HepG2 (cell line): ENCODE results near the gene VARS1. TPM values are rescaled to one million over a fixed set of nuclear protein-coding genes. Genes with fewer than 3 reads are reported as not detected.
A peak's percentile ranks its signal among the peaks of the same experiment; 100 is the strongest.

Source experiments
- HNF4G ChIP-seq, 2 experiments: sonication (generic) in 1 of 2; formaldehyde crosslinking in 1 of 2; IDR thresholded peaks; 2 replicates each; pipeline versions ENCODE4 v1.4.0 to v1.6.1; 2011 to 2020; ENCODE audit warnings: borderline replicate concordance in 2 of 2, low read depth in 2 of 2, mild to moderate bottlenecking in 2 of 2, low read length in 1 of 2, missing genetic modification reagents in 1 of 2, moderate library complexity in 1 of 2
- KDM4B ChIP-seq: sonication (generic); formaldehyde crosslinking; IDR thresholded peaks from 2 replicates; pipeline ENCODE4 v1.4.0; 2020; ENCODE audit warnings: missing genetic modification reagents
- MAZ ChIP-seq, 2 experiments: sonication (generic) in 1 of 2; formaldehyde crosslinking in 1 of 2; IDR thresholded peaks; 2 replicates each; pipeline versions ENCODE4 v1.5.0 to v1.6.1; 2012 to 2020; ENCODE audit warnings: low read depth in 2 of 2, mild to moderate bottlenecking in 2 of 2, borderline replicate concordance in 1 of 2, improper control_type of control experiment in 1 of 2, low read length in 1 of 2, missing genetic modification reagents in 1 of 2, moderate library complexity in 1 of 2
- RCOR2 ChIP-seq: IDR thresholded peaks from 2 replicates; pipeline ENCODE4 v1.6.1; 2016; ENCODE audit warnings: missing biosample characterization, missing genetic modification reagents
- SUZ12 ChIP-seq: fragments of 150-350 bp; IDR thresholded peaks from 2 replicates; pipeline ENCODE4 v1.6.1; 2014; ENCODE audit warnings: low read depth, low read length
- TBP ChIP-seq: sonication (generic); formaldehyde crosslinking; IDR thresholded peaks from 2 replicates; pipeline ENCODE4 v1.5.0; 2020; ENCODE audit warnings: missing genetic modification reagents
- TFE3 ChIP-seq: IDR thresholded peaks from 2 replicates; pipeline ENCODE4 v1.6.1; 2016
- ZEB1 ChIP-seq: IDR thresholded peaks from 2 replicates; pipeline ENCODE4 v1.6.1; 2012; ENCODE audit warnings: mild to moderate bottlenecking, low read depth, inconsistent platforms; ENCODE audit not compliant: insufficient replicate concordance
- ZNF646 ChIP-seq: sonication (generic); formaldehyde crosslinking; IDR thresholded peaks from 2 replicates; pipeline ENCODE4 v1.9.0; 2021; ENCODE audit warnings: mild to moderate bottlenecking, missing genetic modification reagents
- polyA plus RNA-seq, 8 experiments: library from polyadenylated mRNA; depleted of rRNA in 3 of 8; stranded (reverse) in 7 of 8; unstranded in 1 of 8; fragments of >200 nt; fragmentation: Illumina TruSeq in 4 of 8; extraction: Trizol in 4 of 8; gene quantifications; 2 replicates each; pipeline versions ENCODE4 v1.2.1 to v1.2.3, GENCODE V29; 2011 to 2016; ENCODE audit warnings: low read depth in 4 of 8, missing spikeins in 1 of 8, mixed read lengths in 1 of 8; ENCODE audit not compliant: insufficient read depth in 1 of 8
- total RNA-seq, 5 experiments: library from RNA; depleted of rRNA; stranded (reverse); fragments of >200 nt; fragmentation: Illumina TruSeq; extraction: Trizol; gene quantifications; 2 replicates each; pipeline ENCODE4 v1.2.3, GENCODE V29; 2016; ENCODE audit warnings: low read depth in 1 of 5

VARS1 gene
- total and polyA plus RNA-seq, 2 of the 13 experiments (the other 11 are each of a cell fraction or from before 2014, with no cell fraction given) = 14.7 to 56.1 TPM

DNA sequence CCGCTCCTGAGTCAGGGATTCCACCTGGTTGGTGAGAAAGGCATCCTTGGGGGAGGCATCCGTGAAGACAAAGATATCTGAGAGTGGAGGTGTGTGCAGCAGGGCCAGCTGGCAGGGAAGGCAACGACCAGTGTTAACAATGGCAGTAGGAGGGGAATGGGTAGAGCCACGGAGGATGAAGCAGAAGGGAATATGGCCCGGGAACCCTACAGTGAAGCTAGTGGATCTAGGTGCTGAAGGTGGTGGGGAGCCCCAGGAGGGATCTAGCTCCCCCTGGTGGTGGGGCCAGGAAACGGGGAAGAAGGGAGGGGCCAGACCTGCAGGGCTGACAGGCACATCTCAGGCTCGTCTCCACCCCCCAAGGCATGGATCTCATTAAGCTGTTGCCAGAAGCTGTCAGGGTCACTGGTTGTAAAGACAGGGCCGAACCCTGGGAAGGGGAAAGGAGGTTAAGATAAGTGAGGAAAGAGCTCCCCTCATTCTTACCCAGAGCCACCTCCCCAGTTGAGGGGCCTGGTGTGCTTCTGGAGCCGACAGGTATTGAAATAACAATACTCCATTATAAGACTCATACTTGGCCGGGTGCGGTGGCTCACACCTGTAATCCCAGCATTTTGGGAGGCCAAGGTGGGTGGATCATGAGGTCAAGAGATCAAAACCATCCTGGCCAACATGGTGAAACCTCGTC, 25.7 kb downstream of the VARS1 start (continued):
- TF ChIP-seq ZNF646 (CRISPR knock-in tag) (no peak), HNF4G (IDR thresholded peaks at IDR 0.05; ENCODE audit: borderline replicate concordance, low read depth, low read length) (no peak), HNF4G (CRISPR knock-in tag; IDR thresholded peaks at IDR 0.05; ENCODE audit: borderline replicate concordance, low read depth) (0 out of 2 replicates have a peak, but pooled peaks have one; percentile 38), RCOR2 (no peak), TFE3 (CRISPR knock-in tag) (no peak), ZEB1 (no peak), MAZ (IDR thresholded peaks at IDR 0.05; ENCODE audit: borderline replicate concordance, low read depth, low read length) (no peak), MAZ (CRISPR knock-in tag; IDR thresholded peaks at IDR 0.05; ENCODE audit: low read depth) (peak; percentile 89), SUZ12 (no peak), TBP (CRISPR knock-in tag) (no peak), KDM4B (CRISPR knock-in tag) (peak; percentile 83; the same call in 1 of the 2 replicates)
